WTC11 (cell line): ENCODE measurements around the gene GPC5.
A peak's percentile ranks its signal among the peaks of the same experiment; 100 is the strongest.

ENCODE experiments used
- ATF1 ChIP-seq: sonication (generic); formaldehyde crosslinking; IDR thresholded peaks from 2 replicates; pipeline ENCODE4 v1.8.1; 2023; ENCODE audit warnings: mild to moderate bottlenecking, moderate library complexity, missing genetic modification reagents
- ATF2 ChIP-seq: sonication (generic); formaldehyde crosslinking; IDR thresholded peaks from 2 replicates; pipeline ENCODE4 v1.8.1; 2022; ENCODE audit warnings: low read depth, missing genetic modification reagents, borderline replicate concordance
- E2F5 ChIP-seq: sonication (generic); formaldehyde crosslinking; IDR thresholded peaks from 2 replicates; pipeline ENCODE4 v1.8.1; 2022; ENCODE audit warnings: mild to moderate bottlenecking, moderate library complexity, missing genetic modification reagents
- HMGA2 ChIP-seq: fragments of 250-450 bp; sonication (Bioruptor Pico); IDR thresholded peaks from 2 replicates; pipeline ENCODE4 v1.4.0; 2021; ENCODE audit warnings: mild to moderate bottlenecking, moderate library complexity
- JUN ChIP-seq: sonication (generic); formaldehyde crosslinking; IDR thresholded peaks from 2 replicates; pipeline ENCODE4 v1.8.0; 2023; ENCODE audit warnings: mild to moderate bottlenecking, missing genetic modification reagents
- KAT7 ChIP-seq: sonication (generic); formaldehyde crosslinking; IDR thresholded peaks from 2 replicates; pipeline ENCODE4 v1.8.1; 2023; ENCODE audit warnings: missing genetic modification reagents, mild to moderate bottlenecking, borderline replicate concordance
- TCF7 ChIP-seq: sonication (generic); formaldehyde crosslinking; IDR thresholded peaks from 2 replicates; pipeline ENCODE4 v1.8.0; 2022; ENCODE audit warnings: mild to moderate bottlenecking, low read depth, missing genetic modification reagents, moderate library complexity
- ZNF423 ChIP-seq: fragments of 250-450 bp; sonication (Bioruptor Pico); IDR thresholded peaks from 2 replicates; pipeline ENCODE4 v2.1.2; 2022; ENCODE audit warnings: mild to moderate bottlenecking, moderate library complexity
- TF ChIP-seq, protein P1 (sequence below): fragments of 200-600 bp; IDR thresholded peaks from 2 replicates; pipeline ENCODE4 v1.8.0; 2022; ENCODE audit warnings: antibody characterized with exemption
- TF ChIP-seq, protein P2 (sequence below): fragments of 250-450 bp; sonication (Bioruptor Pico); IDR thresholded peaks from 2 replicates; pipeline ENCODE4 v1.9.0; 2021; ENCODE audit warnings: mild to moderate bottlenecking
- TF ChIP-seq, protein P3 (sequence below): sonication (generic); formaldehyde crosslinking; IDR thresholded peaks from 2 replicates; pipeline ENCODE4 v1.8.0; 2022; ENCODE audit warnings: missing genetic modification reagents
- TF ChIP-seq, protein P4 (sequence below): sonication (generic); formaldehyde crosslinking; IDR thresholded peaks from 2 replicates; pipeline ENCODE4 v1.8.1; 2023; ENCODE audit warnings: mild to moderate bottlenecking, missing genetic modification reagents, moderate library complexity

GRCh38 chr13:91362908-91363307 is 35.5 kb upstream of the GPC5 start:
- TF ChIP-seq, protein P1, sequence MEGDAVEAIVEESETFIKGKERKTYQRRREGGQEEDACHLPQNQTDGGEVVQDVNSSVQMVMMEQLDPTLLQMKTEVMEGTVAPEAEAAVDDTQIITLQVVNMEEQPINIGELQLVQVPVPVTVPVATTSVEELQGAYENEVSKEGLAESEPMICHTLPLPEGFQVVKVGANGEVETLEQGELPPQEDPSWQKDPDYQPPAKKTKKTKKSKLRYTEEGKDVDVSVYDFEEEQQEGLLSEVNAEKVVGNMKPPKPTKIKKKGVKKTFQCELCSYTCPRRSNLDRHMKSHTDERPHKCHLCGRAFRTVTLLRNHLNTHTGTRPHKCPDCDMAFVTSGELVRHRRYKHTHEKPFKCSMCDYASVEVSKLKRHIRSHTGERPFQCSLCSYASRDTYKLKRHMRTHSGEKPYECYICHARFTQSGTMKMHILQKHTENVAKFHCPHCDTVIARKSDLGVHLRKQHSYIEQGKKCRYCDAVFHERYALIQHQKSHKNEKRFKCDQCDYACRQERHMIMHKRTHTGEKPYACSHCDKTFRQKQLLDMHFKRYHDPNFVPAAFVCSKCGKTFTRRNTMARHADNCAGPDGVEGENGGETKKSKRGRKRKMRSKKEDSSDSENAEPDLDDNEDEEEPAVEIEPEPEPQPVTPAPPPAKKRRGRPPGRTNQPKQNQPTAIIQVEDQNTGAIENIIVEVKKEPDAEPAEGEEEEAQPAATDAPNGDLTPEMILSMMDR: no peak
- TF ChIP-seq TCF7 (CRISPR knock-in tag) (no peak), JUN (no peak), HMGA2 (no peak), E2F5 (no peak), ATF1 (CRISPR knock-in tag) (no peak), ZNF423 (CRISPR knock-in tag) (no peak), ATF2 (CRISPR knock-in tag) (no peak), KAT7 (CRISPR knock-in tag) (no peak)
- TF ChIP-seq, protein P2, sequence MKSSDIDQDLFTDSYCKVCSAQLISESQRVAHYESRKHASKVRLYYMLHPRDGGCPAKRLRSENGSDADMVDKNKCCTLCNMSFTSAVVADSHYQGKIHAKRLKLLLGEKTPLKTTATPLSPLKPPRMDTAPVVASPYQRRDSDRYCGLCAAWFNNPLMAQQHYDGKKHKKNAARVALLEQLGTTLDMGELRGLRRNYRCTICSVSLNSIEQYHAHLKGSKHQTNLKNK (CRISPR knock-in tag): peak; percentile 7; the same call in 1 of the 2 replicates
- TF ChIP-seq, protein P3, sequence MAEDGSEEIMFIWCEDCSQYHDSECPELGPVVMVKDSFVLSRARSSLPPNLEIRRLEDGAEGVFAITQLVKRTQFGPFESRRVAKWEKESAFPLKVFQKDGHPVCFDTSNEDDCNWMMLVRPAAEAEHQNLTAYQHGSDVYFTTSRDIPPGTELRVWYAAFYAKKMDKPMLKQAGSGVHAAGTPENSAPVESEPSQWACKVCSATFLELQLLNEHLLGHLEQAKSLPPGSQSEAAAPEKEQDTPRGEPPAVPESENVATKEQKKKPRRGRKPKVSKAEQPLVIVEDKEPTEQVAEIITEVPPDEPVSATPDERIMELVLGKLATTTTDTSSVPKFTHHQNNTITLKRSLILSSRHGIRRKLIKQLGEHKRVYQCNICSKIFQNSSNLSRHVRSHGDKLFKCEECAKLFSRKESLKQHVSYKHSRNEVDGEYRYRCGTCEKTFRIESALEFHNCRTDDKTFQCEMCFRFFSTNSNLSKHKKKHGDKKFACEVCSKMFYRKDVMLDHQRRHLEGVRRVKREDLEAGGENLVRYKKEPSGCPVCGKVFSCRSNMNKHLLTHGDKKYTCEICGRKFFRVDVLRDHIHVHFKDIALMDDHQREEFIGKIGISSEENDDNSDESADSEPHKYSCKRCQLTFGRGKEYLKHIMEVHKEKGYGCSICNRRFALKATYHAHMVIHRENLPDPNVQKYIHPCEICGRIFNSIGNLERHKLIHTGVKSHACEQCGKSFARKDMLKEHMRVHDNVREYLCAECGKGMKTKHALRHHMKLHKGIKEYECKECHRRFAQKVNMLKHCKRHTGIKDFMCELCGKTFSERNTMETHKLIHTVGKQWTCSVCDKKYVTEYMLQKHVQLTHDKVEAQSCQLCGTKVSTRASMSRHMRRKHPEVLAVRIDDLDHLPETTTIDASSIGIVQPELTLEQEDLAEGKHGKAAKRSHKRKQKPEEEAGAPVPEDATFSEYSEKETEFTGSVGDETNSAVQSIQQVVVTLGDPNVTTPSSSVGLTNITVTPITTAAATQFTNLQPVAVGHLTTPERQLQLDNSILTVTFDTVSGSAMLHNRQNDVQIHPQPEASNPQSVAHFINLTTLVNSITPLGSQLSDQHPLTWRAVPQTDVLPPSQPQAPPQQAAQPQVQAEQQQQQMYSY: no peak
- TF ChIP-seq, protein P4, sequence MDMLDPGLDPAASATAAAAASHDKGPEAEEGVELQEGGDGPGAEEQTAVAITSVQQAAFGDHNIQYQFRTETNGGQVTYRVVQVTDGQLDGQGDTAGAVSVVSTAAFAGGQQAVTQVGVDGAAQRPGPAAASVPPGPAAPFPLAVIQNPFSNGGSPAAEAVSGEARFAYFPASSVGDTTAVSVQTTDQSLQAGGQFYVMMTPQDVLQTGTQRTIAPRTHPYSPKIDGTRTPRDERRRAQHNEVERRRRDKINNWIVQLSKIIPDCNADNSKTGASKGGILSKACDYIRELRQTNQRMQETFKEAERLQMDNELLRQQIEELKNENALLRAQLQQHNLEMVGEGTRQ (CRISPR knock-in tag): no peak
